Raji (cell line): ENCODE measurements around the gene CHKB.

Source experiments
- POLR2A ChIP-seq: IDR thresholded peaks from 2 replicates; pipeline ENCODE4 v1.6.1; 2011; ENCODE audit warnings: low read depth, low read length, control low read depth; ENCODE audit not compliant: insufficient read depth

CHKB gene

DNA sequence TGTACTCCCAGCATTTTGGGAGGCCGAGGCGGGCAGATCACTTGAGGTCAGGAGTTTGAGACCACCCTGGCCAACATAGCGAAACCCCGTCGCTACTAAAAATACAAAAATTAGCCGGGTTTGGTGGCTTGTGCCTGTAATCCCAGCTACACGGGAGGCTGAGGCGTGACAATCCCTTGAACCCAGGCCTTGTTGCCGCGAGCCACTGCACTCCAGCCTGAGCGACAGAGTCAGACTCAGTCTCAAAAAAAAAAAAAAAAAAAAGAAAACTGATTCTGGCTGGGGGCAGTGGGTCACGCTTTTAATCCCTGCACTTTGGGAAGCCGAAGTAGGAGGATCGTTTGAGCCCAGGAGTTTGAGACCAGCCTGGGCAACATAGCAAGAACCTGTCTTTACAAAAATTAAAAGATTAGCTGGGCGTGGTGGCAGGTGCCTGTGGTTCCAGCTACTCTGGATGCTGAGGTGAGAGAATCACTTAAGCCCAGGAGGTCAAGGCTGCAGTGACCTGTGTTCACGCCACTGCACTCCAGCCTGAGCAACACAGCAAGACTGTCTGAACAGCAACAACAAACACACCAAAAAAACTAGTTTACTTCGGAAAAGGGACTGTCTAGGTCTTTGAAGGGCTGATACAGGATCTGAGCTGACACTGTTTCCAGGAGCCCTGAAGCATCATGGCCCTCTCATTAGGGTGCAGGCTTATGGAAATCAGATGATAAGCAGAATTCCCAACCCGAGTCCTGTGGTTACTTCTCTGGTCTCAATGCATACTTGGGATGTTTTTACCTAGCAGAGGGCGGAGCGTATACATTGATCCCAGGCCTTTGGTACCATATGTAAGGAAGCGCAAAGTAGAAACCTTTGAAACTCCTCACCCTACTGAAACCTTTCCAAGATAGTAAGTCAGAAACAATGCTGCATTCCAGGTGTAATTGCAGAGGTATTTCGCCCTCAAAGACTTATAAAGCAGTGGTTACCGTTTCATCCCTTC is 1.8 kb upstream of the CHKB start:
- no peak for TF ChIP-seq POLR2A

DNA sequence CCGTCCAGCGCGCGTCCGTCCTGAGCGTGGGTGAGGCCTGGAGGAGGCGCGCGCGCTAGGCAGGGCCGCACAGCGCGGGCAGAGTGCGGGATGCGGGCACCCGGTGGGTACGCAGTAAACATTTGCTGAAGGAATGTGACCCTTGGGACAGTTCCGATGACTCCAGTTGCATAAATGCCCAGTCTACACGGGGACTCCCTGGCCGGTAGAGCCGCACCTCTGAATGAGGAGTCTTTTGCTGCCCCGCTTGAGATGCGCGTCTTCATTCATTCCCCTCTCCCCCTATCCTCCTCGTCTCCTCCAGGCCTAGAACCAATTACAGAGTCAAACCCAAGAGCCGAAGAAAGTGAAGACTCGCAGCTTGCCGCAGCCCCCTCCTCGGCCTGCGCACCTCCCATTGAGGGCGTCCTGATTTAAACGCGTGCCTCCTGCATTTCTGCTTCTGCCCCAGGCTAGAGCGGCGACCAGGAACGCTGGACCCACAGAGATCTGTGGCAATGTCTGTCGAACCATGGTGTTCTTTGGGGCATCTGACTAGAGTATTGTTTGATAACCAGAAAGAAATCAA is 729 bp upstream of the CHKB start:
- no peak; the same call in 1 of the 2 replicates for TF ChIP-seq POLR2A

DNA sequence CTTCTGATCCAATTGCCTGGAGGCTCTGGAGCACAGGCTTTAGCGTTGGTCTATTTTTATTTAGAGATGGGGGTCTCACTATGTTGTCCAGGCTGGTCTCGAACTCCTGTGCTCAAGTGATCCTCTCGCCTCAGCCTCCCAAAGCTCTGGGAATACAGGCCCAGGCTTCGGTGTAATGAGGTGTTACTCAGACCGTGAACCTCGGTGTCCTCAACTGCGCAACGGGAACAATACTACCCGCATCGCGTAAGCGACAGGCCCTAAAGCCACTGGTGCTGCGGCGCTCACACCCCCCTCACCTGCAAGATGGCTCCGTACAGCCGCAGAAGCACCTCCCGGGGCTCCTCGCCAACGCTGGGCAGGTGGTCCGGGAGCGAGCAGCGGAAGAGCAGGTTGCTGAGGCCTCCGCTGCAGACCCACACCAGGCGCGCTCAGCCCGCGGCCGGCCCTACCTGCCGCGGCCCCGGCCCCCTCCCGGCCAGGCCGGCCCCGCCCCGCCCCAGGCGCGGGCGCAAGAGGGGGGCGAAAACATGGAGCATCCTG is 628 bp downstream of the CHKB start:
- TF ChIP-seq POLR2A: no peak

DNA sequence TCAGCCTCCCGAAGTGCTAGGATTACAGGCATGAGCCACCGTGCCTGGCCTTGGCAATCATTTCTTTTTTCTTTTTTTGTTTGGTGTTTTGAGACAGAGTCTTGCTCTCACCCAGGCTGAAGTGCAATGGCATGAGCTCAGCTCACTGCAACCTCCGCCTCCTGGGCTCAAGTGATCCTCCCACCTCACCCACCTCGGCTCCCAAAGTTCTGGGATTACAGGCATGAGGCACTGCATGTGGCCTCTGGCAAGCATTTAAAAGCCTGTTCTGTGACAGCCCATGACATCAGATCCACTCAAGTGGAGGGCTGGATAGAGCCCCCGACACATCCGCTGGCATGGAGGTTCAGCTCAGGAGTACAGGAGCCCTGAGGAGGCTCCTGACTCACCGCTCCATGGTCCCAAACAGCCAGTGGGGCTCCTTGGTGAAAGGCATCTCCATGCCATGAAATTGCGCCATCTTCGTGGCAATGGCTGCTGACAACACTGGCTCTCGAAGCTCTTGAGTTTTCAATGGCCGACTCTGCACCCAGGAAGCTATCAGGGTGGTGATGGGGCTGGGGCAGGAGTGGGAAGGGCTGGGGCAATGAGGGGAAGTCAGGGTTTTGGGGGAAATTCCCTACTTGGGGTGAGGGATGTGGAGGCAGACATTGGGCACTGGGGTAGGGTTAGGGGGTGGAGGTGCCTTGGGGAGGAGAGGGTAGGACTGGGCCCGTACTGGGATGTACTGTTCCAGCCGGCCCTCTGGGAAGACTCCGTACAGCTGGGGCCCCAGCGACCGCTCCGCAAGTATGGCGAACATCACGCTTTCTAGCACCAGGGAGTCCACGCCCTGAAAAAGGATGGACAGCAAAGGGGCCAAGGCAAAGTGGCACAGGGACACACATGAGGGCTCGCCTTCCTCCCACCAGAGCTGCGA is 1.4 kb downstream of the CHKB start:
- TF ChIP-seq POLR2A: no peak

DNA sequence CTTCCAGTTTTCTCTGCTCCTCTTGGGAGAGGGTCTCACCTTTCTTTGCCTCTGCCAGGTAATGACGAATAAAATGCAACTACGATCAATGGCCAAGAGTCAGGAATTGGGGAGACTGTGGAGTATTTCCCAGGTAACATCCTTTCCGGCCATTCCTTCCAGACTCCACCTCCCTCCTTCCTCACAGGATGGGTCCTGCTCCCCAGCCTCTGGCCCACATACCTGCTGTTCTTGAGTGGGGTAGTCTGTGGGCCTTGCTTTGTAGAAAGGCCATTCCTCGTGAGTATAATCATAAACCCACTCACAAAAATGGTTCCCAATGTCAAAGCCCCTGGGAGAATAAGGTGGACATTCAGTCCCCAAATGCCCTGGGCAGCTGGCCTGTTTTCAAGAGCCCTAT is 2.9 kb downstream of the CHKB start:
- no peak for TF ChIP-seq POLR2A

DNA sequence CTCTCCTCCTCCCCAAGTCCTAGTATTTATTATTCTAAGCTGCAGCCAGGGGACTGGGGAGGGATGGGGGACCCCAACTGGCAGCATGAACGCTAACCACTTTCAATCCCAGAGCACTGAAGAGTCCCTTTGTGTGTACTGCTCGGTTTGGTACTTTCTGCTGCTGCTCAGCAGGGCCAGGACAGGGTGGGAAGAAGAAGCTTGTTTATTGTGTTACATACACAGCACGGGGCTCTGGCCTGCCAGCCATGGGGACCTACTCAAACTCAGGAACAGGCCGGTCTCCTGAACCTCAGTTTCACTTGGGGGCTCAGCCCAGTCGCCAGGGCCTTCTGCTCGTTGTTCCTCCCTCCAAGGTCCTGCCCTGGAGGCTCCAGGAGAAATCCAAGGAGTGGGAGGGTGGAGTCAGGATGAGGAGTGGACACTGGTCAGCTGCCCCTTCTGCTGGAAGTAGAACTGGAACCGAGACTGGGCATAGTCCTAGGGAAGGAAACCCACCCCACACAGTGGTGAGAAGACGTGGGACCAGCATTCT is 3.8 kb downstream of the CHKB start:
- TF ChIP-seq POLR2A: no peak

DNA sequence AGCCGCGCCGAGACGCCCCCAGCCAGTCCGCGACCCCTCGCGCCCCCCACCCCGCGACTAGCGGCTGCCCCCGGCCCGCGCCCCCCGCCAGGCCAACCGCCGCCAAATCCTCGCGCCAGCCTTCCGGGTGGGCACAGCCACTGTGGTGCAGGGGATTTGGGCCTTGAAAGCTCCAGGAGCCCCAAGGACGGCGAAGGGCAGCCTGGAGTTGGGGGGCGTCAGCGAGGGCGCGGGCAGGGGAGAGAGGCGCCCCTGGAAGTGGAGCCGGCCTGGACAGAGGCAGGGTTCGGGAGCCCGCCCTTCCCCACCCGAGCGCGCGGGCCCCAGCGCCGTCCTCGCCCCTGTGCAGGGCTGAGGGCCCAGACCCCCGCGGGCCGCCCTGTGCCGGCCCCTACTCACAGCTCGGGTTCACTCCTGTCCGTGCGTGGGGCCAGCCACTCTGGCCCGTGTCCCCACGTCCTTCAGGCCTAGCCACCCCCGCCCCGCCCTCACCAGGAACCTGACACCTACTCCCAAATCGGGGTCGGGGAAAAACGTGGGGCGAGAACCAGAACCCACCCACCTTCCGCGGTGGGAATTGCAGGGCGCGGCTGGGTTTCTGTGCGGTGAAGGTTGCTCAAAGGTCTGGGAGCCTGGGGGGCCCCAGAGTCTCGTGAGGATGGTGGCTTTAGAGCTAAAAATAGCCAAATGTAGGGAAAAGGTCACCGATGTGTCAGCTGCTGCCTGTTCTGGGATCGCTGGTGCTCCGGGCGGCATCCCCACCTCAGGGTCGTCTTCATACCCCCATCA is 4.5 kb downstream of the CHKB start, which contains the start of gene CPT1B:
TSS of gene CPT1B (minus strand) at position 441 of the 789 bp plus-strand sequence. CDS start 512 bp downstream, outside the sequence.
- TF ChIP-seq POLR2A: no peak

DNA sequence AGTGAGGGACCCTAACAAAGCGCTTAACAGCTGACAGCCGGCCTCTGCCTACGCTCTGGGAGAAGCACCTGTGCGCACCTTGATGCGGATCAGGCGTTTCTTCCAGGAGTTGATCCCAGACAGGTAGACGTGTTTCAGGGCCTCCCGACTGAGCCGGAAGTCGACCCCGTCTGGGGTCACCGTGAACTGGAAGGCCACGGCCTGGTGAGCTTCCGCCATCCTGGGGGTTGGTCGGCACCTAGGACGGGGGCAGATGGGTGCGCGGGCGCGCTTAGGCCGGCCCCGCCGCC is 5.0 kb downstream of the CHKB start:
- no peak for TF ChIP-seq POLR2A

DNA sequence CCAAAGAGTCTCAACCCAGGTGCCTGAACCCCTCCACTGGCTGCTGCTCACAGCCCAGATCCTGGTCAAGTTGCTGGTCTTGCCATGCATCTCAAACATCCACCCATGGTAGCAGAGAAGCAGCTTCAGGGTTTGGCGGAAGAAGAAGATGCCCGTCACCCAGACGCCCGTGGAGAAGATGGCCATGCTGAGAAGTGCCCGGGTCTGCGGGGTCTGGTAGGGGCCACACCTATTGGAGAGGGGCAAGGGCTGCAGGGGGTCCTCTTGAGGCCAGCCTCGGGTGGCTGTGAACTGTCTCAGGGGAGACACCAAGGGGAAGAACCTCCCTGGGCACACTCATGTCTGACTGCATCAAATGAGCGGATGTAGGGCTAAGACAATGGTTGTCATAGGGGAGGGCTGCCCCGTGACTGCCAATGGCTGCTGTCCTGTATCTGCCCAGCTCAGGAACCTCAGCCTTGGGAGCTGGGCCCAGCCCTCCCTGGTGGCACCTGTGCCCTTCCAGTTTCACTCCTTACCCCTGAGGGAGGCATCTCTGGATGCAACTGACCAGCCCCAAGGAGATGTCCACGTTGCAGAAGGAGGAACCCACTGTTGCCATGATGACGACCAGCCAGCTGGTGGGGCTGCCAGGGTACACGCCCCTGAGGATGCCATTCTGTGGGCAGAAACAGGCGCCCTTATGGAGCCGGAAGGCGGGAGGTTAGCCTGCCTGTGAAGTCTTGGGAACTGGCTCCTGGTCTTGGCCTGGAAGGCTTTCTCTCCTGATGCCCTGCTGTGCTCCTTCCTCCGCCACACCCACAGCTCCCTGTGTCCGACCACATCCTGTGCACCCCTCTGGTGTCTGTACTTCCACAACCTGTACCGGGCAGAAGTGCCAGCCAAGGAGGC is 5.6 kb downstream of the CHKB start:
- no peak for TF ChIP-seq POLR2A

DNA sequence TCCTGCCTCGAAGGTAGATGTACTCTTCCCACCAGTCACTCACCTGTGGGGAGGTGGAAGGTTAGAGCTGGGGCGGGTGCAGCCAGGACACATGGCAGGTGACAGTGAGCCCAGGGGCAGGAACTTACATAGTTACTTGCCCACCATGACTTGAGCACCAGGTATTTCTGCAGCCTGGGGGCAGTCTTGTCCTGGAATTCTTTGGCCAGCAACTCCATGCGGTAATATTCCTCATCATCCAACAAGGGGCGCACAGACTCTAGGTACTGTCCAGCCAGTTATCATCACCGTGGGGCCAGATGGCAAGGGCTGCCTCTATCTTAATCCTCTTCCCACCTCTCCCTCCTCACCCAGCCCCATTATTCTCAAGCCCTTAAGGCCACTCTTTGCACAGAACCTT is 6.6 kb downstream of the CHKB start:
- TF ChIP-seq POLR2A: no peak

DNA sequence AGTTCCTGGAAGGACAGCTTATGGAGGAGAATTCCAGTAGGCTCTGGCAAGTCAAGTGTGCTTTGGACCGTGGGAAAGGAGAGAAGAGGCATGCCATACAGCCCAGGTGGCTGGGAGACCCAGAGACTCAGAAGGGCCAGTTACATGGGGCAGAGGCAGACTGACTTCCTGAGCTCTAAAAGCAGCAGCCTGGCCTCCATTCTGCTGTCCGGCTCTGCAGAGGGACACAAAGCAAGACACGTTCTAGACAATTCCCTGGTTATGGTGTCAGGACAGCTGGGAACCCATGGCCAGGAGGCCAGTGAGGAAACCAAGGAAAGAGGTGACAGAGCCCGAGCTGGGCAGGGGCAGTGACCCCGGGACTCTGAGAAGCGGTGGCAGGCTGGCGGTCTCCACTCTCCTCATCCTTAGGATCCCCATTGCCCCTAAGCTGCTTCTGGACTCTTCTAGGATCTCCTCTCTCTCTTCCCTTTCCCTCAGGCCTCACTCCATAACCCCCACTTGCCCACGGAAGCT is 7.2 kb downstream of the CHKB start:
- no peak for TF ChIP-seq POLR2A

DNA sequence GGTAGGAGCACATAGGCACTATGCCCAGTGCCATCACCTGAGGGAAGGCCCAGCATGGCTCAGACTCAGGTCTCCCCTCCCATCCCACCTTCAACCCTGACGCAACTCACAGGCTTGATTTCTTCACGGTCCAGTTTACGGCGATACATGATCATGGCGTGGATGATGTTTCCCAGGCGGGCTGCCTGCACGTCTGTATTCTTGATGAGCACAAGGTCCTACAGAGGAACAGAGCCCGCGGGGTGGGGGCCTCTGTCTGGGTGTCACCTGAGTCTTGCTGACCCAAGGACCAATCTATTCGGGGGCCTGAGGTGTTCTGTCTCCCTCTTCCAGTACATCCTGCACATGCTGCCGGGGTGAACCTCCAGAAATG is 8.3 kb downstream of the CHKB start:
- no peak for TF ChIP-seq POLR2A
